ENCODE measurements around the gene THAP11.

DNA sequence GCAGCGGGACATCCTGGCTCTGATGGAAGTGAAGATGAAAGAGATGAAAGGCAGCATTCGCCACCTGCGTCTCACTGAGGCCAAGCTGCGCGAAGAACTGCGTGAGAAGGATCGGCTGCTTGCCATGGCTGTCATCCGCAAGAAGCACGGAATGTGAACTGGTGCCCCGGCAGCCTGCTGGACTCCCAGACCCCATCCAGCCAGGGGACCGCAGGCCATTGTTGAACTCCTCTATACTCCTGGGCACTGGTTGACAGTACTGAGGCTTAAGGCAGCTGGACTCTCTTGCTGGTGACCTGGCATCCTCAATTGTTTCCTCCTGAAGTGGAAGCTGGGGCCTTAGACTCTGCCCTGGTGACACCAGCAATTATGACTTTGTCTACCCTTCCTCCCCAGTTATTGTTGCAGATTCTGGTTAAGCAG is 1.2 kb downstream of the THAP11 start:
- TF ChIP-seq, protein P1, sequence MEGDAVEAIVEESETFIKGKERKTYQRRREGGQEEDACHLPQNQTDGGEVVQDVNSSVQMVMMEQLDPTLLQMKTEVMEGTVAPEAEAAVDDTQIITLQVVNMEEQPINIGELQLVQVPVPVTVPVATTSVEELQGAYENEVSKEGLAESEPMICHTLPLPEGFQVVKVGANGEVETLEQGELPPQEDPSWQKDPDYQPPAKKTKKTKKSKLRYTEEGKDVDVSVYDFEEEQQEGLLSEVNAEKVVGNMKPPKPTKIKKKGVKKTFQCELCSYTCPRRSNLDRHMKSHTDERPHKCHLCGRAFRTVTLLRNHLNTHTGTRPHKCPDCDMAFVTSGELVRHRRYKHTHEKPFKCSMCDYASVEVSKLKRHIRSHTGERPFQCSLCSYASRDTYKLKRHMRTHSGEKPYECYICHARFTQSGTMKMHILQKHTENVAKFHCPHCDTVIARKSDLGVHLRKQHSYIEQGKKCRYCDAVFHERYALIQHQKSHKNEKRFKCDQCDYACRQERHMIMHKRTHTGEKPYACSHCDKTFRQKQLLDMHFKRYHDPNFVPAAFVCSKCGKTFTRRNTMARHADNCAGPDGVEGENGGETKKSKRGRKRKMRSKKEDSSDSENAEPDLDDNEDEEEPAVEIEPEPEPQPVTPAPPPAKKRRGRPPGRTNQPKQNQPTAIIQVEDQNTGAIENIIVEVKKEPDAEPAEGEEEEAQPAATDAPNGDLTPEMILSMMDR (conservative IDR thresholded peaks at IDR 0.05 in 1 of 2, IDR thresholded peaks at IDR 0.05 in 1 of 2; ENCODE audit: extremely low read depth in 1 of 2, insufficient read depth in 1 of 2, low read depth in 1 of 2, low read length in 2 of 2), result no peak
- no peak for TF ChIP-seq EZH2 (IDR thresholded peaks at IDR 0.05; ENCODE audit: borderline replicate concordance, low read length)

Measured in mammary epithelial cell (primary cell).